ENCODE measurements around the gene SLC5A5. TPM values are rescaled to one million over a fixed set of nuclear protein-coding genes. Genes with fewer than 3 reads are reported as not detected.
"Not testable (repeated sequence)": the region's sequence is repeated elsewhere in the genome, so short reads cannot be mapped to it uniquely, and the experiment has no call there.

SLC5A5 gene
- polyA plus RNA-seq, 3 donors = not detected

DNA sequence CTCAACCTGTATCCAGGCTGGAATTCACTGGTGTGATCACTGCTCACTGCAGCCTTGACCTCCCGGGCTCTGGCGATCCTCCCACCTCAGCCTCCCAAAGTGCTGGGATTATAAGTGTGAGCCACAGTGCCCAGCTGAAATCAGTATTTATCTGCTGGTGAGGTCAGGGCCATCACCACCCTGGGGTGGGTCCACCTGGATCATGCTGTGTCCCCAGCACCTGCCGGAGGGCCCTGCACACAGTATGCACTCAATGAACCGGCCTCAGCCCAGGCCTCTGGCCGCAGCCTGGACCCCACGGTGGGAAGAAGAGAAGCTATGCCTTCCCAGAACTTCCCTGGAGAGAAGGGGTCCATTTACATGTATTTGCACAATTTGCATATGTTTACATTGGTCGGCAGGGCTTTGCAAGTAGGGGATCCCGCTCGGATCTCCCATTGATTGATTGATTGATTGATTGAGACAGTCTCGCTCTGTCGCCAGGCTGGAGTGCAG, 2.6 kb upstream of the SLC5A5 start:
- no peak for DNase-seq (ENCODE audit: low read depth in 3 of 3, low spot score in 2 of 3)

DNA sequence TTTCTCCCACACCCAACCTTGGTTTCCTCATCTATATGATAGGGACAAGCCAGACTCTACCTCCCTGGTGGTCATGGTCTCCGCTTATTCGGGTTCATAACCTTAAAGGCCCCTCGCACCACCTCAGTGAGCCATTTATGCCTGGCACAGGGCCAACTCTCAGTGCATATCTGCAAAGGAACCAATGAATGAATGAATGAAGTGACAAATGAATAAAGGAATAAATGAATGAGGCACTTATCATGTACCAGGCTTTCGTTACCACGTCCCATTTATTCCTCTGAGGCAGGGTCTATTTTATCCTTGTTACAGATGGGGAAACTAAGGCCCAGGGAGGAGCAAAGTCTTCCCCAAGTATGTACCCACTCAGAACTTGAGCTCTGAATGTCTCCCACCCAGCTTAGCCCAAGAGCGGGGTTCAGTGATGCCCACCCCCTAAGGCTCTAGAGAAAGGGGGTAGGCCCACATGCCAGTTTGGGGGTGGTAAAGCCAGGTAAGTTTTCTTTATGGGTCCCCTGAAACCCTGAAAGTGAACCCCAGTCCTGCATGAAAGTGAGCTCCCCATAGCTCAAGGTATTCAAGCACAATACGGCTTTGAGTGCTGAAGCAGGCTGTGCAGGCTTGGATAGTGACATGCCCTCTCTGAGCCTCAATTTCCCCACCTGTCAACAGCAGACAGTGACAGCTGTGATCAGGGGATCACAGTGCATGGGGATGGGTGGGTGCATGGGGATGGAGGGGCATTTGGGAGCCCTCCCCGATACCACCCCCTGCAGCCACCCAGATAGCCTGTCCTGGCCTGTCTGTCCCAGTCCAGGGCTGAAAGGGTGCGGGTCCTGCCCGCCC, 490 bp upstream of the SLC5A5 start:
- DNase-seq (ENCODE audit: low read depth in 3 of 3, low spot score in 2 of 3) = no peak

DNA sequence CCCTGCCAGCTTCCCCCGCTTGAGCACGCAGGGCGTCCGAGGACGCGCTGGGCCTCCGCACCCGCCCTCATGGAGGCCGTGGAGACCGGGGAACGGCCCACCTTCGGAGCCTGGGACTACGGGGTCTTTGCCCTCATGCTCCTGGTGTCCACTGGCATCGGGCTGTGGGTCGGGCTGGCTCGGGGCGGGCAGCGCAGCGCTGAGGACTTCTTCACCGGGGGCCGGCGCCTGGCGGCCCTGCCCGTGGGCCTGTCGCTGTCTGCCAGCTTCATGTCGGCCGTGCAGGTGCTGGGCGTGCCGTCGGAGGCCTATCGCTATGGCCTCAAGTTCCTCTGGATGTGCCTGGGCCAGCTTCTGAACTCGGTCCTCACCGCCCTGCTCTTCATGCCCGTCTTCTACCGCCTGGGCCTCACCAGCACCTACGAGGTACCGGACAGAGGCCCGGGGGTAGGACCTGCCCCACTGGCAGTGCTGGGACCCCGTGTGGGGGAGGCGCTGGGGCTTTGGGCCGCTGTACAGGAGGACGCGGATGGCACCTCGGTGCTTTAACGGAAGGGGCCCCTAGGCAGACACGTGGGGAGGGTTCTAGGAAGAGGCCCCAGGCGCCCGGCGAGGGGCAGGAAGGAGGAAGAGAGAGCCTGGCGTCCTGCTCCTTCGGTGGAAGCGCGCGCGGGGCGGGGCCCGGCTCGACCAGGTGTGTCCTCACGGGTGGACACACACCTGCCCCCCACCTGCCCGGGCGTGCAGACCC, 681 bp downstream of the SLC5A5 start:
- no peak for DNase-seq (ENCODE audit: low read depth in 3 of 3, low spot score in 2 of 3)

DNA sequence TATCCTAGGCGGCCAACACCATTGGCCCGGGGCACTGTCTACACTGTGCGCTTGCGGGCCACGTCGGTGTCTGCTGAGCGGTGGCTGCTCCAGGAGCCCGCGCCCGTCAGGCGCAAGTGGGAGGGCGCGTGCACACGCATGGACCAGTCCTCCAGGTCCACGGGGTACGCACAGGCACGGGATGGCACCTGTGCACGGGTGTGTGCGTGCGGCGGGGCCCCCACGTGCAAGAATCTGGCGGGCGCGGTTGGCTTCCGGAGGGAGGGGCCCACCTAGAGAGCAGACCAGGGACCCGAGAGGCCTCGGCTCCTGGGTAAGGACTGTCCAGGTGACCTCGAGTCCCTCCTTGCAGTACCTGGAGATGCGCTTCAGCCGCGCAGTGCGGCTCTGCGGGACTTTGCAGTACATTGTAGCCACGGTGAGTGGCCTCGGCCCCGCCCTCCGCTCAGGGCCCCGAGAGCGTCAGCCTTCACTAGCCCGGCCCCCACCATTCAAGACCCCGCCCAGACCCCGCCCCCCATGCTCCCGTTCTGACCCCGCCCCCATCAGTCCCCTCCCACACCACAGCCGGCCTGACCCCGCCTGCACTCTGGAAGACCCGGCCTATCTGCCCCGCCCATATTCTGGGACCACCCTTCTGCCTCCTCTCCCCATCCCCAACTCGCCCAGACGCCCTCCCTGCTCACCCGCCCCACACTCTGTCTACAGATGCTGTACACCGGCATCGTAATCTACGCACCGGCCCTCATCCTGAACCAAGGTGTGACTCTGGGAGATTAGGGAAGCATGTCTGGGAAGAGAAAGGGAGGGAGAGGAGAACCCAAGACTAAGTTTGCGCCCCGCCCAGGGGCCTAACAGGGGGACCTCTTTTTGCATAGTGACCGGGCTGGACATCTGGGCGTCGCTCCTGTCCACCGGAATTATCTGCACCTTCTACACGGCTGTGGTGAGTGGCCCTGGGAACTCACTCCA, 2.3 kb downstream of the SLC5A5 start:
- no peak for DNase-seq (ENCODE audit: low read depth in 3 of 3, low spot score in 2 of 3)

DNA sequence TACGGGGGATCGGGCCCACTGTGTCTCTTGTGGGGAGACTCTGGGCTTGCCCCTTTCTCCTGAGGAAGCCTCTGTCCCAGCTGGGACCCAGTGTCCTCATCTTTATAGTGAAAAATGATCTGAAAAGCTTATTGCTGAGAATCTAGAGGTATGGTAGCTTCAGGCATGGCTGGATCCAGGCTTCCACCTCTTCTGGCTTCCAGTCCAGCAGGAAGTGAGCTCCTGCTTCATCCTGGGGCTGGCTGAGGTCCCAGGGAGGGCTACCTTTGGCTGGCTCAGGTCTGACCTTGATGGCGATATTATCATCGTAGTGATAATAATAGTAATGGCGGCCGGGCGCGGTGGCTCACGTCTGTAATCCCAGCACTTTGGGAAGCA, 3.0 kb downstream of the SLC5A5 start:
- no peak for DNase-seq (ENCODE audit: low read depth in 3 of 3, low spot score in 2 of 3)

DNA sequence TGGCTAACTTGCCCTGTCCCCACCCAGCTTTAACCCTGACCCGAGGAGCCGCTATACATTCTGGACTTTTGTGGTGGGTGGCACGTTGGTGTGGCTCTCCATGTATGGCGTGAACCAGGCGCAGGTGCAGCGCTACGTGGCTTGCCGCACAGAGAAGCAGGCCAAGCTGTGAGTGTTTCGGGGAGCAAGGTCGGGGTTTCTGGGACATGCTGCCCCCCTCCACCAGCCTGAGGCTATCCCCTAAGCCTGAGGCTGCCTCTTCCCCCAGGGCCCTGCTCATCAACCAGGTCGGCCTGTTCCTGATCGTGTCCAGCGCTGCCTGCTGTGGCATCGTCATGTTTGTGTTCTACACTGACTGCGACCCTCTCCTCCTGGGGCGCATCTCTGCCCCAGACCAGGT, 6.0 kb downstream of the SLC5A5 start:
- DNase-seq (ENCODE audit: low read depth in 3 of 3, low spot score in 2 of 3) = no peak

DNA sequence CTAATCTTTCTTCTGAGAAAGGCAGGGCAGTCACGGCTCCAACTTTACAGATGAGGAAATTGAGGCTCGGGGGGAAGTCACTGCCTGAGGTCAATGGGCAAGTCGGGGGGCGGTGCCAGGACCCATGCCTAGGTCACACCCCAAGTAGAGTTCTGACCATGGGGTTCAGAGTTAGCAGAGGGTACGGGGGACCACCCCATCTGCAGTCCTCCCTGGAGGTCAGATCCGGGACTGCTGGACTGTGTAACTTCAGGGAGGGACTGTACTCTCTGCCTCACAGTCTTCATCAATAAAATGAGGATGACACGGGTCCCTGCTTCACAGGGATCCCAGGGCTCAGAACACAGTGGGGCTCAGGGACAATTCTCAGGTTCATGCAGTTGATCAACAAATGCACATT, 7.7 kb downstream of the SLC5A5 start:
- DNase-seq (ENCODE audit: low read depth in 3 of 3, low spot score in 2 of 3) = no peak

DNA sequence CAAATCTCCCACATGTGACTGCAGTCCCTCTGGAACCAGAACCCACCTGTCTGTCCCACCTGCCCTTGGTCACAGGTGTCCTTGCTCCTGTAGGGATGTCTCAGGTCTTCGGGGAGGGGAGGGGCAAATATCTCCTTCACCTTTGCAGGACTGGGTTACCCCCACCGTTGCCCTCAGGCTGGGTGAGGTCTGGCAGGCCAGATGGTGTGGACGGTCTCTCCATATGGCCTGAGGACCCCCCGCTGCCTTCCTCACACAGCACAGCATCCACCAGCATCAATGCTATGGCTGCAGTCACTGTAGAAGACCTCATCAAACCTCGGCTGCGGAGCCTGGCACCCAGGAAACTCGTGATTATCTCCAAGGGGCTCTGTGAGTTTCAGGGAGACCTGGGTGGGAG, 10.0 kb downstream of the SLC5A5 start:
- no peak for DNase-seq (ENCODE audit: low read depth in 3 of 3, low spot score in 2 of 3)

DNA sequence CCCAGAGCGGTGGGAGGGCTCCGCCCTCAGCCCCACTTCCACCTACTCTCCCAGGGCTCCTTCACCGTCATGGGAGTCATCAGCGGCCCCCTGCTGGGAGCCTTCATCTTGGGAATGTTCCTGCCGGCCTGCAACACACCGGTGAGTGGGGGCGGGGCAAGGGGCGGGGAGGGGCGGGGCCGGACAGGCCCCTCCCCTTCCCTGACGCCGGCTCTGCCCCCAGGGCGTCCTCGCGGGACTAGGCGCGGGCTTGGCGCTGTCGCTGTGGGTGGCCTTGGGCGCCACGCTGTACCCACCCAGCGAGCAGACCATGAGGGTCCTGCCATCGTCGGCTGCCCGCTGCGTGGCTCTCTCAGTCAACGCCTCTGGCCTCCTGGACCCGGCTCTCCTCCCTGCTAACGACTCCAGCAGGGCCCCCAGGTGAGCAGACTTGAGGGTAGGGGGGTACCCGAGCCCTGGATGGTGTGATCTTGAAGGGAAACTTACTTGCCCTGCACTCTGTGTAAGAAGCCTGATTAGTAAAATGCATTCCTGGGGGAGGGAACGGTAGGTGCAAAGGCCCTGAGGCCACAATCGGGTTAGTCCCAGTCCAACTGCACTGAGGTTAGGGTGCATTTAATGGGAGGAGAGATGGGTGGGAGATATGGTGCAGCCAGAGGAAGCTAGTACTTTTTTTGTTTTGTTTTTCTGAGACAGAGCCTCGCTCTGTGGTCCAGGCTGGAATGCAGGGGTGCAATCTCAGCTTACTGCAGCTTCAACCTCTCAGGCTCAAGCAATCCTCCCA, 12.1 kb downstream of the SLC5A5 start:
- no peak for DNase-seq (ENCODE audit: low read depth in 3 of 3, low spot score in 2 of 3)

DNA sequence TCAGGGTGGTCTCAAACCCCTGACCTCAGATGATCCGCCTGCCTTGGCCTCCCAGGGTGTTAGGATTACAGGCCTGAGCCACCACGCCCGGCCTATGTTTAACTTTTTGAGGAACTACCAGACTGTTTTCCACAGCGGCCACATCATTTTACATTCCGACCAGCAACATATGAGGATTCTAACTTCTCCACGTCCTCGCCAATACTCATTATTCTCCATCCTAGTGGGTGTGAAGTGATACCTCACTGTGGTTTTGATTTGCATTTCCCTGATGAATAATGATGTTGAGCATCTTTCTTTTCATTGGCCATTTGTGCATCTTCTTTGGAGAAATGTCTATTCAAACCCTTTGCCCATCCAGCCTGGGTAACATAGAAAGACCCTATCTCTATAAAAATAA, 14.8 kb downstream of the SLC5A5 start:
- DNase-seq (ENCODE audit: low read depth in 3 of 3, low spot score in 2 of 3) = no peak

DNA sequence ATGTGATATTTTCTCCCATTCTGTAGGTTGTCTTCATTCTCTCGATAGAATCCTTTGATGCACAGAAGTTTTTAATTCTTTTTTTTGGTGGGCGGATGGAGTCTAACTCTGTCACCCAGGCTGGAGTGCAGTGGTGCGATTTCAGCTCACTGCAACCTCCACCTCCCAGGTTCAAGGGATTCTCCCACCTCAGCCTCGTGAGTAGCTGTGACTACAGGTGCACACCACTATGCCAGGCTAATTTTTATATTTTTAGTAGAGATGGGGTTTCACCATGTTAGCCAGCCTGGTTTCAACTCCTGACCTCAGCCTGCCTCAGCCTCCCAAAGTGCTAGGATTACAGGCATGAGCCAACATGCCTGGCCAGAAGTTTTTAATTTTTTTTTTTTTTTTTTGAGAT, 15.5 kb downstream of the SLC5A5 start:
- DNase-seq (ENCODE audit: low read depth in 3 of 3, low spot score in 2 of 3) = not testable (repeated sequence)

DNA sequence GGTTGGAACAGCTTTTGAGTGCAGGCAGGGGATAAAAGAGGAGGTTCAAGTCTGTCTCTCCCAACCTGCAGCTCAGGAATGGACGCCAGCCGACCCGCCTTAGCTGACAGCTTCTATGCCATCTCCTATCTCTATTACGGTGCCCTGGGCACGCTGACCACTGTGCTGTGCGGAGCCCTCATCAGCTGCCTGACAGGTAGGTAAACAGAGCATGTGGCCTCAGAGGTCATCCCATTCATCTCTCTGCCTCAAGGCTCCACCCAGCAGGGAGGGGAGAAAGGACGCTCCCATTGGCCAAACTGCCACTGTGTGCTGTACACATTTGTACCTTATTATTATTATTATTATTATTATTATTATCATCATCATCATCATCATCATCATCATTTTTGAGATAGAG, 16.5 kb downstream of the SLC5A5 start:
- DNase-seq (ENCODE audit: low read depth in 3 of 3, low spot score in 2 of 3) = no peak

DNA sequence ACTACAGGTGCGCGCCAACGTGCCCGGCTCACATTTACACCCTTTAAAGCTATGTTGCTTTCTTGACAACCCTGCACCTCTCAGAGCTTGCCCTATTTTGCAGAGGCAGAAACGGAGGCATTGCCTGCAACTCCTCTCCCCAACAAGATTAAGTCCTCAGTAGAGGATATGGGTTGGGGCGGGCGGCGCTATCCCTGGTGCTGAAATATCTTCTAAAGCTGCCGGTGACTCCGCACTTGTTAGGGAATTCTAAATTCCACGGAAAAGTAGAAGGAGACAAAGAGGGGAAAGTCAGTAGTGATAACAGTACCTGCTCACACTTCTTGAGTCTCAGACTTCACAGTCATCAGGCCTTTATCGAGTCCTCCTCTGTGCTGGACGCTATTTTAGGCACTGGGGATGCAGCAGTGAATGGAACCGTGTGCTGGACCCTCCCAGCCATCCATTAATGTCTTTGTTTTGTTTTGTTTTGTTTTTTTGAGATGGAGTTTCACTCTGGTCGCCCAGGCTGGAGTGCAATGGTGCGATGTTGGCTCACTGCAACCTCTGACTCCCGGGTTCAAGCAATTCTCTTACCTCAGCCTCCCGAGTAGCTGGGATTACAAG, 18.0 kb downstream of the SLC5A5 start:
- peak; percentile 23 to 56 (median 29) for DNase-seq (ENCODE audit: low read depth in 3 of 3, low spot score in 2 of 3)

DNA sequence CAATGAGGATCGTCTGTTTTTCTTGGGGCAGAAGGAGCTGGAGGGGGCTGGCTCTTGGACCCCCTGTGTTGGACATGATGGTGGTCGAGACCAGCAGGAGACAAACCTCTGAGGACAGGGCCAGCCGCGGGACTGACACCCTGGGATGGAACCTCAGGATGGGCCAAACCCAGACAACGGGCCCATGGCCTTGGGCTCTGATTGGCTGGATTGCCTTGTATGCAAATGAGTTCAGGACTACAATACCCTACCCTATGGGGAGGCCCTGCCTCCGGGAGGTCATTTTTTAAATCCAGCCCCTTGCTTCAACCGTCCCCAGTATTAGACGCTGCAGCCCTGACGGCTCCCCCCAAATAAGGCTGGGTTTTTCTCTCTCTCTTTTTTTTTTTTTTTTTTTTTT, 22.0 kb downstream of the SLC5A5 start:
- no peak for DNase-seq (ENCODE audit: low read depth in 3 of 3, low spot score in 2 of 3)

DNA sequence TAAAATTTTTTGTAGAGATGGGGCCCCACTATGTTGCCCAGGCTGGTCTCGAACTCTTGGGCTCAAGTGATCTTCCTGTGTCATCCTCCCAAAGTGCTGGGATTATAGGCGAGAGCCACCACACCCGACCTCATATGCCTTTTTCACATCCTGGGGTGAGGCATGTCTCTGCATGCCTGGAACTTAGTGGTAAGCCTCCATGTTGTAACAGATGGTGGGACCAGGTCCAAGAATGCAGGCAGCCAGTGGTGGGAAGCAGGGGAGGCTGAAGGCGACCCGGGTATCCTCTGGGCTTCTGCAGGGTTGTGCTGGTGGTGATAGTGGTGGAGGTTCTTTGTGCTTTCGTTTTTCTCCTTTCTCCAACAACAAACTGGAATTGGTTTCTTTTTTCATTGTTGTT, 31.0 kb downstream of the SLC5A5 start:
- DNase-seq (ENCODE audit: low read depth in 3 of 3, low spot score in 2 of 3) = no peak

DNA sequence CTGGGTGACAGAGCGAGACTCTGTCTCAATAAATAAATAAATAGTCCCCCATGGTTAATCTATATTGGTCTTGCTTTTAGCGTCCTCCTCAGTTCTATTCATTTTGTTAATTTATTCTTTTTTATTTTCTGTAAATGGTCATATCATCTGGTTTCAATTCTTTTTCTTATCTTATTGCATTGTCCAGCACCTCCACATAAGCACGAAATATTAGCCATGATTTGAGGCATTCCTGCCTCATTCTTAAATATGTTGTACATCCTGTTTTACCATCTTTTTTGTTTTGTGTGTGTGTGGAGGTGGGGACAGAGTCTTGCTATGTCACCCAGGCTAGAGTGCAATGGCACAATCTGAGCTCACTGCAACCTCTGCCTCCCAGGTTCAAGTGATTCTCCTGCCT, 36.5 kb downstream of the SLC5A5 start:
- no peak for DNase-seq (ENCODE audit: low read depth in 3 of 3, low spot score in 2 of 3)

DNA sequence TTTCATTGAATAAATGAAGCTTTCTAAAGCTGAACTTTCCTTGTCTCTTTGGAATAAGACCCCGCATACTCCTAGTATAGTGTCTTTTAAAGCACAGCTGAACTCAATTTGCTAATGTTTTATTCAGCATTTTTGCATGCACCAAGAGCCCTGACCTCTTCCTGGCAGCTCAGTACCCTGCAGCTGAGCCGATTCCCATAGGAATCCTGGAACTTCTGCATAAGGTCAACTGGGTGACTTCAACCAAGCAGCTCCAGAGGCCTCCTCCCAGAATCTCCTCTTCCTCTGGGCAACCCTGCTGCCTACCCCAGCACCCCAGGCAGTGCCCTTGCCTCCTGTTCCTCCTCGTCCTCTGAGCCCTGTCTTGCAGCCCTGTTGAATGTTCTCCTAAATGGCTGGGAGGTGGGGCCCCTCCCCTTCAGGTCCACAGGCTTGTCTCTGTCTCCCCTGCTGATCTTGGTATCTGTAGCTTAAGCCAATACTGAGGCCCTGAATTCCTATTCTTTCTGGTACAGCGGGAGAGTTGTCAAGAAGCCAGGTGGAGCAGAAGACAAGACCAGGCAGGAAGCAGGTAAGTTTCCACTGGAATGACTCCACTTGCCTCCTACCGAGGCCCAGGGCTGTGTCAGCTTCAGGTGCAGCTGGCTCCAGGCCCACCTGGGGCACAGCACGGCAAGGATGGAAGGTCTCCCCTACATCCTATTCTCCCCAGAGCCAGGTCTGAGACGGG, 37.4 kb downstream of the SLC5A5 start:
- no peak for DNase-seq (ENCODE audit: low read depth in 3 of 3, low spot score in 2 of 3)

DNA sequence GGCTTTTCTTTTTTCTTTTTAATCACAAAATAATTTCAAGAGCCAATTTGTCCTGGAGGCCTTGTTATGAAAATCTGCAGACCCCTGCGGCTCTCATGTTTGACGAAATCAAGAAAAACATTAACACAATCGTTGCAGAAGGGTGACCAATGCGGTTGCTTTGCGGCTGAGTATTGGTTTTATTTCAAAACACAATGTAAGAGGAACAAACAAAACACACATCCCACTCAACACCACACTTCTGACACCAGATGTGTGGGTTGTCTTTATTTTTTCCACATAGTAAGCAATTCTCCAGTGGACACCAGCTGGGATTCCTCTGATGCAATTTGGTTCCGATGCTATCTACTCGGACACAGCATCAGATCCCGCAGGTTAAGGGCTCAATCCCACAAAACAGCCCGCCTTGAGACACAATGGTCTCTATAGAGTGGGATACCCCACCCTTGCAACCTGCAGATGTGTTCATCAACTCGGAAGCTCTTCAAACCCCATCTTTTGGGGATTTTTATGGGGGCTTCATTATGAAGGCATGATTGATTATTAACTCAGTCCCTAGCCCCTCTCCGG, 39.1 kb downstream of the SLC5A5 start:
- no peak for DNase-seq (ENCODE audit: low read depth in 3 of 3, low spot score in 2 of 3)
